ENCODE results near the gene OCEL1.
A peak's percentile ranks its signal among the peaks of the same experiment; 100 is the strongest.
"Not testable (repeated sequence)": the region's sequence is repeated elsewhere in the genome, so short reads cannot be mapped to it uniquely, and the experiment has no call there.

Gene OCEL1

DNA sequence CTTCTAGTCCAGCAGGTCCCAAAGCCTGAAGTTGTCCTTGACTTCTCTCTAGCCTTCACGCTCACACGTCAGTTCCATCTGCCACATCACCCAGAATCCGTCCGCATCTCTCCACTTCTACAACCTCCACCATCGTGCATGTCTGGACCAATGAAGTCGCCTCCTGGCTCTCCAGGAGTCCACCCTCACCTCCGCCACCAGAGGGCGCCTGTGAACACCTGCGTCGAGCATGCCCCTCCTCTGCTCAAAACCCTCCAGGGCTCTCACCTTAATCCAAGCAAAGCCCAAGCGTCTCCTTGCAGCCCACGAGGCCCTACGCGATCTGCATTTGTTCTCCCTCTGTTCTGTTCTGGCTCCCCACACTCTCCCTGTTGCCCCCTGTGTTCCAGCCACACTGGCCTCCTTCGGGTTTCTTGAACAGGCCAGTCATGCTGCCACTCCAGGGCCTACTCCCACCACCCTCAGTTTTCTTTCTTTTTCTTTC lies 34.9 kb downstream of the OCEL1 start:
- DNase-seq (ENCODE audit: low read depth in 3 of 3), result peak; percentile 83 to 90 (median 88)

DNA sequence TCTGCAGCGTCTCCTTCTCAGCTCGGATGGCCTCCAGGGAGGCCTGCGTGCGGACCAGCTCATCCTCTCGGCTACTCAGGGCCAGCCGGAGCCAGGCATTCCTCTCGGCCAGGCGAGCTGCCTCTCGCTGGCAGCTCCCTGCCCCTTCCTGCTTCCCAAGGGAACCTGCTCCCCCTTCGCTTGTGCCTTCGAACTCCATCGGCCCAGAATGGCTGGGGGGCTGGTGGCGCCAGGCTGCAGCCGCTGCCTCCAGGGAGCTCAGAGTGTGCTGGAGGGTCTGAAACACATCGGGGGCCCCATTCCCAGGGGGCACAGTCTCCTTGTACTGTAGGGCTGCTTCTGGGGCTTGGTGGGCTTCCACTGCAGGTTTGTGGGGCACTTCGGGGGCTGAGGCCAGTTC lies 36.5 kb downstream of the OCEL1 start:
- no peak for DNase-seq (ENCODE audit: low read depth in 3 of 3)

DNA sequence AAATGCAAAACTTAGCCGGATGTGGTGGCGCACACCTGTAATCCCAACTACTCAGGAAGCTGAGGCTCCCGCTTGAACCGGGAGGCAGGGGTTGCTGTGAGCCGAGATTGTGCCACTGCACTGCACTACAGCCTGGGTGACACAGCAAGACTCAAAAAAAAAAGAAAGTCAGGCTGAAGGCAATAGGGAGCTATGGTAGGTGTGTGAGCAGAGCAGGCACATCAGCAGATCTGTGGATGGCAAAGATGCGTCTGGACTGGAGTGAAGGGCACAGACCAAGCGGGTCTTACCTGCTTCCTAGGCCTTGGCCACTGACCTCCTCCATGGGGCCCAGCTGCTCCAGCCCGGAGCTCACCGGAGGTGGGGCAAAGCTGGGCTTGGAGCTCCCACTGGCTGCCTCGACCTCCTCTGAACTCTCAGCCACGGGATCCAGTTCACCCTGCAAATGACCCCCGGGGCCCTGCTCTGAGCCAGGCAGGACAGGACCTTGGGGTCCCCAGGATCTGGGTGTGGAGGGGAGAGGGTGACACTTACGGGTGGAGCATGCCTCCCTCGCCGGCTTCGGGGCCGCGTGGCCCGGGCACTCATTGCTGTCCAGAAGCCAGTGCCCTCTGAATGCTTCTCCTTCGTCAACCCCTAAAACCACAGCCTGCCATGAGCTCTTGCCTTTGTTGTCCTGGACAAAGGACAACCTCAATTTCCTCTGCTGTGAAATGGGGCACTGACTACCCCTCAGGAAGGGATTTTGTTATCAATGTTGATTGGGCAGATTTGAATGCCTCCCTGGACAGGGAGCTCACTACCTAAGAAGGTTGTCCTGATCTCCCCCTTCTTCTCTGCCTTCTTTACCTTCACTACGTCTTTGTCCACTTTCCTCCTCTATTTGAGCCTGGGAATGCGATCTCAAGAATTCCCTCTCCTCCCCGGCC lies 38.0 kb downstream of the OCEL1 start:
- DNase-seq (ENCODE audit: low read depth in 3 of 3), result no peak

DNA sequence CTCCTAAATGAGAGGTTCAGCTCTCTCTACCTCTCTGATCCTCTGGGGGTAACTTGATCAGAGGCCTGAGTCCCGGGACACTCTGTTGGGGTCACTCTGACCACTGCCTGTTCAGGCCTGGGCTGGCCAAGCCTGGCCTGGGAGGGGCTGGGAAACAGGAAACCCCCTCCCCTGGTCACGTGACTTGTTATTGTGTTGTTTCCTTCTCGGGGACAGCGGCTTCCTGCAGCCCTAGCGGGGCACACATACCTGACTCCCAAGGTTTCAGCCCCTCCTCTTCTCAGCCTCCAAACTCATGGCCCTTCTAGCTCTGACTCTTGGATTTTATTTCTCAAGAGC lies 38.6 kb downstream of the OCEL1 start, which contains the start of gene USHBP1:
TSS of gene USHBP1 (minus strand) at position 105 of the 339 bp plus-strand sequence. CDS start 446 bp downstream, outside the sequence.
- no peak for DNase-seq (ENCODE audit: low read depth in 3 of 3)

DNA sequence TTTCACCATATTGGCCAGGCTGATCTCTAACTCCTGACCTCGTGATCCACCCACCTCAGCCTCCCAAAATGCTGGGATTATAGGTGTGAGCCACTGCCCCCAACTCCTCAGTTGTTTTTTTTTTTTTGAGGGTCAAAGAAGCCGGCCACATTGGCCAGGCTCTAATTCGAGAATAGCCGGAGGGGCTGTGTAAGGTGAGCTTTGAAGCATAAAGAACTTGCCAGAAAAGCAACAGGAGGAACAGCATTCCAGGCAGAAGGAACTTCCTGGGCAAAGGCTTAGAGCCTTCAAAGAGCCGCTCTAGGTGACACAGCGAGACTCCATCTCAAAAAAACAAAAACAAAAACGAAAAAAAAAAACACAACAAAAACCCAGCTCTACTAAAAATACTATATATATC lies 40.0 kb downstream of the OCEL1 start:
- no peak for DNase-seq (ENCODE audit: low read depth in 3 of 3)

DNA sequence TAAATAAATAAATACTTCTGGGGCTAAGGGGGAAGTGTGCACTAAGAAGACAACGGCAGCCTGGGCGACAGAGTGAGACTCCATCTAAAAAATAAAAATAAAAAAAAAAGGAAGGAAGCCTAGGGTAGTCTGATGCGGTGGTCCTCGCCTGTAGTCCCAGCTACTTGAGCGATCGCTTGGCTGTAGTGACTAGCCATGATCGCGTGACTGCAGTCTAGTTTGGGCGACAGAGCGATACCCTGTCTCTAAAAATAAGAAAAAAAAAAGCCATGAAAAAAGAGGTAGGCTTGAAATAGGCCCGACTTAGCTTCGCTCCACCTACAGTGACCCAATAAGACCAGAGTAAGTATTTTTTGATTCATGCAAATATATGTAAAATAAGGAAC lies 40.6 kb downstream of the OCEL1 start:
- no peak for DNase-seq (ENCODE audit: low read depth in 3 of 3)

DNA sequence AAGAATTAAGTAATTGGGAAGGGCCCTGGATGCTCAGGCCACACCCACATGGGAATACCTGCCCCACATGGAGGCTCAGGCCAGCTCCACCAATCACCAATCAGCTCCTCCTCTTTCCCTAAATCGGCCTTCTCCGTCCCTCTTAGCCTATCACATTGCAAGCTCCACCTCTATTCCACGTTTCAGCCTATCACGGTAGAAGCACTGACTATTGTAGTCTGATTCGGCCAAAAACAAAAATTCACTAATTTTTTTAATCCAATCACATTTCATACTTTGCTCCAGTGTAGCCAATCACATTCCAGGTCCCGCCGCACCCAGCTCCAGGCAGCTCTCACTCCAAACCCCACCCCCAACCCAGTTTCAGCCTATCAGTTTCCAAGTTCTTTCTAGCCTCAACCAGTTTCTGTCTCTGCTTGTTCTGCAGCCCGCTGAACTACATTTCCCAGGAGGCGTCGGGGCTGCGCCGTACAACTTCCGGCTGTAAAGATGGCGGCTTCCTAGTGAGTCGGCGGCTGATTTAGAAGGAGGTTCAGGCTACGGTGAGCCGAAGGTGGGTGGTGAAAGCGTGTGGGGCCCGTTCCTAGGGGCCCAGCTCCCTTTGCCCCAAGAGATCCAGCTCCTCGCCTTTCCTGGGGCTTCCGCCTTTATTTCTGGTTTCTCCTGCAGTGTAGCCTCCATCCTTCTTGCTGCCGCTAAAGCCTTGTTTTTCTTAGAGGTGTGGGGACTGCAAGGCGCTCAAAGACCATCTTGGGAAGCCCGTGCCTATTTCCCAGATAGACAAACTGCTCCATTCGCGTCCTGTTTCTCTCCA lies 41.2 kb downstream of the OCEL1 start, which contains the start of gene BABAM1:
TSS of gene BABAM1 (plus strand) at position 469 of the 814 bp plus-strand sequence. CDS start 1,364 bp downstream, outside the sequence.
- DNase-seq (ENCODE audit: low read depth in 3 of 3), result peak; percentile 92 to 93 (median 93)

DNA sequence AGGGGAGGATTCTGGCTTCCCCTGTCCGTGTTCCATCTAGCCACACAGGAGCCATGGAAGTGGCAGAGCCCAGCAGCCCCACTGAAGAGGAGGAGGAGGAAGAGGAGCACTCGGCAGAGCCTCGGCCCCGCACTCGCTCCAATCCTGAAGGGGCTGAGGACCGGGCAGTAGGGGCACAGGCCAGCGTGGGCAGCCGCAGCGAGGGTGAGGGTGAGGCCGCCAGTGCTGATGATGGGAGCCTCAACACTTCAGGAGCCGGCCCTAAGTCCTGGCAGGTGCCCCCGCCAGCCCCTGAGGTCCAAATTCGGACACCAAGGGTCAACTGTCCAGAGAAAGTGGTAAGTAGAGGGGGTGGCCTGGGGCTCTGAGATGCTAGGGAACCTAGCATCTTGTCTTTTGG lies 42.7 kb downstream of the OCEL1 start:
- DNase-seq (ENCODE audit: low read depth in 3 of 3), result no peak

DNA sequence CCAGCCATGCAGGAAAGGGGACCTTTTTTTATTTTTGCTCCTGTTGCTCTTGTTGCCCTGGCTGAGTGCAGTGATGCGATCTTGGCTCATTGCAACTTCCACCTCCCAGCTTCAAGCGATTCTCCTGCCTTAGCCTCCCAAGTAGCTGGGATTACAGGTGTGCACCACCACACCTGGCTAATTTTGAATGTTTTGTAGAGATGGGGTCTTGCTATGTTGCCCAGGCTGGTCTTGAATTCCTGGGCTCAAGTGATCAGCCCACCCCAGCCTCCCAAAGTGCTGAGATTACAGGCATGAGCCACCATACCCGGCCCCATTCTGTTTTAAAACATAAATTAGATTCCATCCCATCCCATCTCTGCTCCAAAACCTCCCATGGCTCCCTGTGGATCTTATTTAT lies 48.9 kb downstream of the OCEL1 start:
- not testable (repeated sequence) for DNase-seq (ENCODE audit: low read depth in 3 of 3)

DNA sequence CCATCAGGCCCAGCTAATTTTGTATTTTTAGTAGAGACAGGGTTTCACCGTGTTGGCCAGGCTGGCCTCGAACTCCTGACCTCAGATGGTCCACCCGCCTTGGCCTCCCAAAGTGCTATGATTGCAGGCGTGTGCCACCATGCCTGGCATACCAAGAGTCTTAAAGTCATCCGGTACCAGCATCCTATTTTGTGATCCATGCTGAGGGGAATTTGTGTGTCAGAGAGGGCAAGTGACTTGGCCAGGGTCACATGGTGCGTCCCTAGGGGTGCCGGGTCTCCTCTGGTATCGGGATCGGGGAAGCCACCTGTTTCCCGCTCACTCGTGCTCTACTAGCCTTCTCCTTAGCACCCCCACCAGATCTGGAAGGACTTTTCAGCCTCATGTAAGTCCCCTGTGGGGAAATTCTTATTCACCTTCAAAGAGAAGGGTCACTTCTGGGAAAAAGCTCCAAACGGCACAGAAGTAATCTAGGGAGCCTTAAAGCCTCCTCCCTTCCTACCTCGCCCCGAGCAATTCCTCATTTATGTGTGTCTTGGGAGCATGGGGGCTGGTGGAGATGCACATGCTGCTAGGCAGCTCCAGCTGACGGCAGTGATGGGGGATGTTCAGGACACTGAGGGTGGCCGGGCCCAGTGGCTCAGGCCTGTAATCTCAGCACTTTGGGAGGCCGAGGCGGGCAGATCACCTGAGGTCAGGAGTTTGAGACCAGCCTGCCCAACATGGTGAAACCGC lies 49.6 kb downstream of the OCEL1 start:
- DNase-seq (ENCODE audit: low read depth in 3 of 3), result no peak
